Measurements from ENCODE around the gene CYFIP2.

- no peak for TF ChIP-seq TAF1 (IDR thresholded peaks at IDR 0.05; ENCODE audit: borderline replicate concordance, low read depth, low read length)
- no peak for TF ChIP-seq POLR2A (IDR thresholded peaks at IDR 0.05; ENCODE audit: low read depth, low read length)
Observed at GRCh38 chr5:157283434-157283833, 17.5 kb downstream of the CYFIP2 start.
